HEK293 (cell line): ENCODE results near the gene GLB1L2.

ENCODE experiments used
- KLF10 ChIP-seq: fragments of 450-650 bp; IDR thresholded peaks from 2 replicates; pipeline ENCODE4 v1.5.1; 2018; ENCODE audit warnings: missing biosample characterization, mild to moderate bottlenecking, missing genetic modification characterization
- ZNF555 ChIP-seq: fragments of 450-650 bp; formaldehyde crosslinking; conservative IDR thresholded peaks from 2 replicates; pipeline ENCODE4 v1.5.1; 2017; ENCODE audit warnings: missing biosample characterization, mild to moderate bottlenecking, missing genetic modification characterization, inconsistent platforms
- ZNF610 ChIP-seq: fragments of 450-650 bp; formaldehyde crosslinking; IDR thresholded peaks from 2 replicates; pipeline ENCODE4 v1.5.1; 2016; ENCODE audit warnings: missing biosample characterization, missing genetic modification characterization, borderline replicate concordance
- TF ChIP-seq, protein P1 (sequence below): fragments of 450-650 bp; formaldehyde crosslinking; IDR thresholded peaks from 2 replicates; pipeline ENCODE4 v1.5.1; 2016; ENCODE audit warnings: missing biosample characterization, missing genetic modification characterization

DNA sequence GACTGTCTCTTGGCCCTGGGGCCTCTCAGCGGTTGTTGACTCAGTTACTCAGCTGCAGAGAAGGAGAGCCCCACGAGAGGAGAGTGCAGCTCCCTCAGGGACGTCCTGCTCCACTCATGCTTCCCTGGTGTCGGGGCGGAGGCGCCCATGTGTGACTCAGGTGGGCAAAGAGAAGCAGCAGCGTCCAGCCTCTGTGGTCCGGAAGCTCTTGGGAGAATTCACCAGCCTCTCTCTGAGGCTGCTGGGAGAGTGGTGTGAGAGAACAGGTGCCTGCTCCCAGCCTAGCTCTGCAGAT, 25.7 kb downstream of the GLB1L2 start:
- TF ChIP-seq, protein P1, sequence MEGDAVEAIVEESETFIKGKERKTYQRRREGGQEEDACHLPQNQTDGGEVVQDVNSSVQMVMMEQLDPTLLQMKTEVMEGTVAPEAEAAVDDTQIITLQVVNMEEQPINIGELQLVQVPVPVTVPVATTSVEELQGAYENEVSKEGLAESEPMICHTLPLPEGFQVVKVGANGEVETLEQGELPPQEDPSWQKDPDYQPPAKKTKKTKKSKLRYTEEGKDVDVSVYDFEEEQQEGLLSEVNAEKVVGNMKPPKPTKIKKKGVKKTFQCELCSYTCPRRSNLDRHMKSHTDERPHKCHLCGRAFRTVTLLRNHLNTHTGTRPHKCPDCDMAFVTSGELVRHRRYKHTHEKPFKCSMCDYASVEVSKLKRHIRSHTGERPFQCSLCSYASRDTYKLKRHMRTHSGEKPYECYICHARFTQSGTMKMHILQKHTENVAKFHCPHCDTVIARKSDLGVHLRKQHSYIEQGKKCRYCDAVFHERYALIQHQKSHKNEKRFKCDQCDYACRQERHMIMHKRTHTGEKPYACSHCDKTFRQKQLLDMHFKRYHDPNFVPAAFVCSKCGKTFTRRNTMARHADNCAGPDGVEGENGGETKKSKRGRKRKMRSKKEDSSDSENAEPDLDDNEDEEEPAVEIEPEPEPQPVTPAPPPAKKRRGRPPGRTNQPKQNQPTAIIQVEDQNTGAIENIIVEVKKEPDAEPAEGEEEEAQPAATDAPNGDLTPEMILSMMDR (tag by site-specific recombination) = no peak
- TF ChIP-seq KLF10 (tag by site-specific recombination) (no peak), ZNF555 (tag by site-specific recombination) (no peak), ZNF610 (tag by site-specific recombination) (no peak)
